HCT116 (cell line): ENCODE measurements around the gene TAX1BP1. TPM values are rescaled to one million over a fixed set of nuclear protein-coding genes. Genes with fewer than 3 reads are reported as not detected.

ENCODE experiments used
- ATAC-seq: fragments of 200-7000 bp; cut with Tn5 transposase; 2 replicates; pipeline ENCODE4 v1.9.1; 2020; ENCODE audit warnings: mild to moderate bottlenecking, moderate library complexity
- BruUV-seq: library from RNA; stranded (reverse); fragments of 400-500 nt; replicated peaks from 2 replicates; lab custom pipeline; 2021; lab: Mats Ljungman, UMichigan
- CTCF ChIA-PET: fragments of 300-600 bp; sonication (Branson Sonifier 250); formaldehyde crosslinking; loops from one replicate; lab custom pipeline; 2021; ENCODE audit warnings: antibody characterized with exemption; lab: Charles Lee
- POLR2A ChIA-PET: fragments of 300-600, 350-600 bp; sonication (Branson Sonifier 250); formaldehyde crosslinking; loops from one replicate; lab custom pipeline; 2021; ENCODE audit warnings: antibody characterized with exemption; lab: Charles Lee
- RAD21 ChIA-PET, 2 experiments: fragments of 300-600 bp; sonication (Branson Sonifier 250); formaldehyde crosslinking; loops; one replicate each; lab custom pipeline; 2023; ENCODE audit warnings: low total read pairs in 2 of 2; ENCODE audit not compliant: uncharacterized antibody in 2 of 2, unreplicated experiment in 2 of 2, low non-redundant PET in 1 of 2; lab: Charles Lee
- DNase-seq: peaks from one replicate; pipeline ENCODE4 v3.0.0-alpha.2; 2010; ENCODE audit warnings: low read depth, low spot score
- H2AFZ ChIP-seq: fragments of 200-600 bp; shearing (Covaris generic), sonication (generic); 2 replicates; pipeline ENCODE4 v1.6.1; 2017; ENCODE audit warnings: low read depth, mixed run types, mixed read lengths, antibody characterized with exemption, low read length; ENCODE audit not compliant: poor library complexity, severe bottlenecking
- H3K27ac ChIP-seq: 2 replicates; pipeline ENCODE4 v1.5.1; 2012; ENCODE audit warnings: low read depth, low read length
- H3K27me3 ChIP-seq: fragments of 200-600 bp; sonication (generic); 2 replicates; pipeline ENCODE4 v1.6.1; 2016; ENCODE audit warnings: mixed run types, low read length, mixed read lengths; ENCODE audit not compliant: insufficient read depth
- H3K36me3 ChIP-seq, 2 experiments: fragments of 200-500 bp in 1 of 2; fragments of 200-600 bp in 1 of 2; sonication (Bioruptor generic) in 1 of 2; sonication (generic) in 1 of 2; 2 replicates each; pipeline versions ENCODE4 v1.5.1 to v1.6.1; 2014 to 2016; ENCODE audit warnings: low read length in 2 of 2, inconsistent platforms in 1 of 2, mixed read lengths in 1 of 2, mixed run types in 1 of 2; ENCODE audit not compliant: insufficient read depth in 2 of 2, control insufficient read depth in 1 of 2
- H3K4me1 ChIP-seq, 2 experiments: fragments of 200-600 bp in 1 of 2; sonication (generic) in 1 of 2; 2 replicates each; pipeline versions ENCODE4 v1.5.1 to v1.6.1; 2012 to 2017; ENCODE audit warnings: low read length in 2 of 2, inconsistent platforms in 1 of 2, mild to moderate bottlenecking in 1 of 2, mixed read lengths in 1 of 2, mixed run types in 1 of 2, moderate library complexity in 1 of 2; ENCODE audit not compliant: insufficient read depth in 2 of 2, control insufficient read depth in 1 of 2
- H3K4me2 ChIP-seq: fragments of 200-600 bp; sonication (generic); 2 replicates; pipeline ENCODE4 v1.6.1; 2017; ENCODE audit warnings: mixed run types, low read length, mixed read lengths
- H3K4me3 ChIP-seq, 2 experiments: fragments of 200-600 bp in 1 of 2; sonication (generic) in 1 of 2; replicated peaks in 1 of 2; 2 replicates each; pipeline ENCODE4 v1.5.1; 2011 to 2016; ENCODE audit warnings: low read length in 2 of 2, control low read depth in 1 of 2, low read depth in 1 of 2, mild to moderate bottlenecking in 1 of 2, mixed read lengths in 1 of 2, mixed run types in 1 of 2
- H3K79me2 ChIP-seq: fragments of 200-600 bp; sonication (generic); 2 replicates; pipeline ENCODE4 v1.6.1; 2017; ENCODE audit warnings: mild to moderate bottlenecking, mixed run types, low read length, moderate library complexity, mixed read lengths; ENCODE audit not compliant: insufficient read depth
- H3K9ac ChIP-seq: fragments of 200-600 bp; sonication (generic); 2 replicates; pipeline ENCODE4 v1.6.1; 2016; ENCODE audit warnings: low read length, mixed read lengths
- H3K9me2 ChIP-seq: fragments of 200-600 bp; sonication (generic), shearing (Covaris generic); 2 replicates; pipeline ENCODE4 v1.6.1; 2017; ENCODE audit warnings: mixed run types, mild to moderate bottlenecking, moderate library complexity; ENCODE audit not compliant: insufficient read depth
- H3K9me3 ChIP-seq, 2 experiments: fragments of 200-500 bp in 1 of 2; fragments of 200-600 bp in 1 of 2; sonication (Bioruptor generic) in 1 of 2; sonication (generic) in 1 of 2; 2 replicates each; pipeline ENCODE4 v1.6.1; 2014 to 2017; ENCODE audit warnings: low read length in 2 of 2, mixed read lengths in 2 of 2, inconsistent platforms in 1 of 2, low read depth in 1 of 2, mild to moderate bottlenecking in 1 of 2, mixed run types in 1 of 2, moderate library complexity in 1 of 2; ENCODE audit not compliant: control insufficient read depth in 1 of 2, insufficient read depth in 1 of 2
- H4K20me1 ChIP-seq: fragments of 200-600 bp; sonication (generic), shearing (Covaris generic); 2 replicates; pipeline ENCODE4 v1.6.1; 2017; ENCODE audit warnings: mixed run types, mild to moderate bottlenecking, moderate library complexity; ENCODE audit not compliant: insufficient read depth
- CBX3 ChIP-seq: IDR thresholded peaks from 2 replicates; pipeline ENCODE4 v1.6.1; 2012; ENCODE audit warnings: low read depth
- CEBPB ChIP-seq: IDR thresholded peaks from 2 replicates; pipeline ENCODE4 v1.6.1; 2012; ENCODE audit warnings: low read depth
- CTCF ChIP-seq, 3 experiments: fragments of 200-600 bp in 1 of 3; sonication (generic) in 1 of 3; IDR thresholded peaks in 2 of 3; conservative IDR thresholded peaks in 1 of 3; 2 replicates each; pipeline ENCODE4 v1.5.1; 2012 to 2017; ENCODE audit warnings: low read depth in 2 of 3, low read length in 2 of 3, antibody characterized with exemption in 1 of 3, borderline replicate concordance in 1 of 3, control low read depth in 1 of 3, mild to moderate bottlenecking in 1 of 3, mixed read lengths in 1 of 3, mixed run types in 1 of 3, moderate library complexity in 1 of 3; ENCODE audit not compliant: insufficient read depth in 1 of 3
- EGR1 ChIP-seq: IDR thresholded peaks from 2 replicates; pipeline ENCODE4 v1.6.1; 2012; ENCODE audit warnings: low read depth
- ELF1 ChIP-seq: IDR thresholded peaks from 2 replicates; pipeline ENCODE4 v1.6.1; 2012; ENCODE audit warnings: low read depth, borderline replicate concordance
- EZH2phosphoT487 ChIP-seq: fragments of 200-600 bp; IDR thresholded peaks from 2 replicates; pipeline ENCODE4 v1.6.1; 2018; ENCODE audit warnings: antibody characterized with exemption, borderline replicate concordance
- FOSL1 ChIP-seq: IDR thresholded peaks from 2 replicates; pipeline ENCODE4 v1.6.1; 2012; ENCODE audit warnings: low read depth
- JUND ChIP-seq: IDR thresholded peaks from 2 replicates; pipeline ENCODE4 v1.6.1; 2012
- POLR2AphosphoS5 ChIP-seq: IDR thresholded peaks from 2 replicates; pipeline ENCODE4 v1.6.1; 2011; ENCODE audit warnings: mild to moderate bottlenecking, low read depth, low read length, moderate library complexity
- RAD21 ChIP-seq: IDR thresholded peaks from 2 replicates; pipeline ENCODE4 v1.6.1; 2012; ENCODE audit warnings: low read depth, mild to moderate bottlenecking
- SIN3A ChIP-seq: IDR thresholded peaks from 2 replicates; pipeline ENCODE4 v1.6.1; 2012; ENCODE audit warnings: low read depth
- SP1 ChIP-seq: IDR thresholded peaks from 2 replicates; pipeline ENCODE4 v1.6.1; 2012; ENCODE audit warnings: low read depth
- SRF ChIP-seq: IDR thresholded peaks from 2 replicates; pipeline ENCODE4 v1.6.1; 2012; ENCODE audit warnings: low read depth
- TCF7L2 ChIP-seq: IDR thresholded peaks from 2 replicates; pipeline ENCODE4 v1.7.0; 2011; ENCODE audit warnings: borderline replicate concordance, inconsistent platforms; ENCODE audit not compliant: insufficient read depth, insufficient read length; ENCODE audit errors: extremely low read depth
- YY1 ChIP-seq: IDR thresholded peaks from 2 replicates; pipeline ENCODE4 v1.6.1; 2011; ENCODE audit warnings: low read length, low read depth, moderate library complexity, mild to moderate bottlenecking; ENCODE audit not compliant: insufficient replicate concordance; ENCODE audit errors: extremely low read depth
- ZFX ChIP-seq: fragments of 450-650 bp; IDR thresholded peaks from 2 replicates; pipeline ENCODE4 v1.6.1; 2017
- intact Hi-C: fragments of 100-400 bp; cut with micrococcal nuclease; formaldehyde crosslinking; loops from 2 replicates; pipeline ENCODE4 v1.10.0; 2022
- total RNA-seq: library from RNA; stranded (reverse); gene quantifications from one replicate; pipeline ENCODE4 v1.2.1, GENCODE V29; 2021; ENCODE audit not compliant: unreplicated experiment
- TF ChIP-seq, protein P1 (sequence below): IDR thresholded peaks from 2 replicates; pipeline ENCODE4 v1.6.1; 2011; ENCODE audit warnings: mild to moderate bottlenecking, low read length, moderate library complexity; ENCODE audit not compliant: insufficient replicate concordance; ENCODE audit errors: extremely low read depth
- TF ChIP-seq, protein P2 (sequence below): IDR thresholded peaks from 2 replicates; pipeline ENCODE4 v1.6.1; 2012
- TF ChIP-seq, protein P3 (sequence below): IDR thresholded peaks from 2 replicates; pipeline ENCODE4 v1.6.1; 2012; ENCODE audit warnings: low read depth
- TF ChIP-seq, protein P4 (sequence below): IDR thresholded peaks from 2 replicates; pipeline ENCODE4 v1.6.1; 2012

TAX1BP1 gene
- total RNA-seq, 1 experiment from 2014 or later = 68.1 TPM

GRCh38 chr7:27840760-27841364 lies 100.9 kb downstream of the TAX1BP1 start:
- Histone ChIP-seq H2AFZ (no peak overlapping the region), H3K9me2 (no peaks in the 10 kb centered on the region), H3K4me1 (no peaks in the 10 kb centered on the region)

More at GRCh38 chr7:27840760-27841364, 100.9 kb downstream of the TAX1BP1 start:
- Histone ChIP-seq H3K4me2 (no peak overlapping the region), H3K4me3 (no peak overlapping the region), H3K9ac (no peak overlapping the region), H3K27ac (no peak overlapping the region), H3K36me3 (no peaks in the 10 kb centered on the region), H3K27me3 (no peaks in the 10 kb centered on the region), H3K79me2 (no peaks in the 10 kb centered on the region), H3K9me3 (no peaks in the 10 kb centered on the region), H4K20me1 (no peaks in the 10 kb centered on the region)
- no peak for DNase-seq
- RAD21 ChIA-PET = no interaction called here
- ATAC-seq = no peak
- BruUV-seq = no TSS peak
- TF ChIP-seq, protein P1, sequence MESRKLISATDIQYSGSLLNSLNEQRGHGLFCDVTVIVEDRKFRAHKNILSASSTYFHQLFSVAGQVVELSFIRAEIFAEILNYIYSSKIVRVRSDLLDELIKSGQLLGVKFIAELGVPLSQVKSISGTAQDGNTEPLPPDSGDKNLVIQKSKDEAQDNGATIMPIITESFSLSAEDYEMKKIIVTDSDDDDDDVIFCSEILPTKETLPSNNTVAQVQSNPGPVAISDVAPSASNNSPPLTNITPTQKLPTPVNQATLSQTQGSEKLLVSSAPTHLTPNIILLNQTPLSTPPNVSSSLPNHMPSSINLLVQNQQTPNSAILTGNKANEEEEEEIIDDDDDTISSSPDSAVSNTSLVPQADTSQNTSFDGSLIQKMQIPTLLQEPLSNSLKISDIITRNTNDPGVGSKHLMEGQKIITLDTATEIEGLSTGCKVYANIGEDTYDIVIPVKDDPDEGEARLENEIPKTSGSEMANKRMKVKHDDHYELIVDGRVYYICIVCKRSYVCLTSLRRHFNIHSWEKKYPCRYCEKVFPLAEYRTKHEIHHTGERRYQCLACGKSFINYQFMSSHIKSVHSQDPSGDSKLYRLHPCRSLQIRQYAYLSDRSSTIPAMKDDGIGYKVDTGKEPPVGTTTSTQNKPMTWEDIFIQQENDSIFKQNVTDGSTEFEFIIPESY = no peak
- TF ChIP-seq, protein P2, sequence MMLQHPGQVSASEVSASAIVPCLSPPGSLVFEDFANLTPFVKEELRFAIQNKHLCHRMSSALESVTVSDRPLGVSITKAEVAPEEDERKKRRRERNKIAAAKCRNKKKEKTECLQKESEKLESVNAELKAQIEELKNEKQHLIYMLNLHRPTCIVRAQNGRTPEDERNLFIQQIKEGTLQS = no peak
- TF ChIP-seq, protein P3, sequence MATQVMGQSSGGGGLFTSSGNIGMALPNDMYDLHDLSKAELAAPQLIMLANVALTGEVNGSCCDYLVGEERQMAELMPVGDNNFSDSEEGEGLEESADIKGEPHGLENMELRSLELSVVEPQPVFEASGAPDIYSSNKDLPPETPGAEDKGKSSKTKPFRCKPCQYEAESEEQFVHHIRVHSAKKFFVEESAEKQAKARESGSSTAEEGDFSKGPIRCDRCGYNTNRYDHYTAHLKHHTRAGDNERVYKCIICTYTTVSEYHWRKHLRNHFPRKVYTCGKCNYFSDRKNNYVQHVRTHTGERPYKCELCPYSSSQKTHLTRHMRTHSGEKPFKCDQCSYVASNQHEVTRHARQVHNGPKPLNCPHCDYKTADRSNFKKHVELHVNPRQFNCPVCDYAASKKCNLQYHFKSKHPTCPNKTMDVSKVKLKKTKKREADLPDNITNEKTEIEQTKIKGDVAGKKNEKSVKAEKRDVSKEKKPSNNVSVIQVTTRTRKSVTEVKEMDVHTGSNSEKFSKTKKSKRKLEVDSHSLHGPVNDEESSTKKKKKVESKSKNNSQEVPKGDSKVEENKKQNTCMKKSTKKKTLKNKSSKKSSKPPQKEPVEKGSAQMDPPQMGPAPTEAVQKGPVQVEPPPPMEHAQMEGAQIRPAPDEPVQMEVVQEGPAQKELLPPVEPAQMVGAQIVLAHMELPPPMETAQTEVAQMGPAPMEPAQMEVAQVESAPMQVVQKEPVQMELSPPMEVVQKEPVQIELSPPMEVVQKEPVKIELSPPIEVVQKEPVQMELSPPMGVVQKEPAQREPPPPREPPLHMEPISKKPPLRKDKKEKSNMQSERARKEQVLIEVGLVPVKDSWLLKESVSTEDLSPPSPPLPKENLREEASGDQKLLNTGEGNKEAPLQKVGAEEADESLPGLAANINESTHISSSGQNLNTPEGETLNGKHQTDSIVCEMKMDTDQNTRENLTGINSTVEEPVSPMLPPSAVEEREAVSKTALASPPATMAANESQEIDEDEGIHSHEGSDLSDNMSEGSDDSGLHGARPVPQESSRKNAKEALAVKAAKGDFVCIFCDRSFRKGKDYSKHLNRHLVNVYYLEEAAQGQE = no peak
- no peak for TF ChIP-seq SRF
- TF ChIP-seq SIN3A = no peak
- no peak for TF ChIP-seq SP1
- TF ChIP-seq CTCF (IDR thresholded peaks at IDR 0.05 in 2 of 3, conservative IDR thresholded peaks at IDR 0.05 in 1 of 3; ENCODE audit: borderline replicate concordance in 1 of 3, insufficient read depth in 1 of 3, low read depth in 2 of 3, low read length in 2 of 3) = no peak
- TF ChIP-seq ELF1 = no peak
- TF ChIP-seq CEBPB = no peak
- TF ChIP-seq EZH2phosphoT487 = no peak
- no peak for TF ChIP-seq FOSL1
- TF ChIP-seq, protein P4, sequence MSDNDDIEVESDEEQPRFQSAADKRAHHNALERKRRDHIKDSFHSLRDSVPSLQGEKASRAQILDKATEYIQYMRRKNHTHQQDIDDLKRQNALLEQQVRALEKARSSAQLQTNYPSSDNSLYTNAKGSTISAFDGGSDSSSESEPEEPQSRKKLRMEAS = no peak
- TF ChIP-seq POLR2AphosphoS5 = no peak
- no peak for TF ChIP-seq CBX3
- no peak for TF ChIP-seq JUND
- no peak for TF ChIP-seq ZFX
- TF ChIP-seq RAD21 = no peak
- no peak for TF ChIP-seq TCF7L2
- no peak for TF ChIP-seq YY1
- no peak for TF ChIP-seq EGR1
- CTCF ChIA-PET = no interaction called here
- POLR2A ChIA-PET = no interaction called here
- intact Hi-C loops = no loop called here
